Eye (tissue), 1 donor: Measurements from ENCODE around the gene COMMD10.

Source experiments
- DNase-seq: peaks from one replicate; pipeline ENCODE4 v3.0.0-alpha.2; 2015

Gene COMMD10

GRCh38 chr5:116229131-116229689 is 144.4 kb downstream of the COMMD10 start:
- peak; percentile 32 for DNase-seq

GRCh38 chr5:116231288-116231687 is 146.5 kb downstream of the COMMD10 start:
- DNase-seq: no peak

GRCh38 chr5:116234681-116235080 is 149.9 kb downstream of the COMMD10 start:
- DNase-seq: no peak

DNA sequence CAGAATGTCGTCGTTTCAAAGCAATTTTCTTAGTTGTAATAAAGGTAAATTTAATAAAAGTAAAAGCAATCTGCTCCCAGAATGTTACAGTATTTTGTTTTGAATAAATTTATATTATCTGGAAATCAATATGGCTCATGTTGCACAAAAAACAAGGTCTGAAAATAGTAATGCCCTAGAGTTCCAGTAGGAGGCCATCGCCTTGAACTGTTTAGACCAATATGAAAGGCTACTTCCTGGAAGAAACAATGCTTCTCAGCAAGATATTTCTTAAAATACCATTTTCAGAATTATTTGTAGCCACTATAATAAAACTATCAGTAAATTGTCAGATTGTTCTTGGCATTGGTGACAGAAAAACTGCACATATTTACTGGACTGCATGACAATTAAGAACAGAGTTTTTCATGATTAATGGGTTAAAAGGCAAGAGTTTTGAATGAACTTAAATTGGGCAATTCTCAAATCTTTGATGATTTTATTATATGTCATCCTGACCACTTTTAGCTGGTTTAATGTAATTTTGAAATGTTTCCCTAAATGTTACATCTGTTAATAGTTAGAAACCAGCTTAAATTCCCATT is 153.2 kb downstream of the COMMD10 start:
- no peak for DNase-seq

DNA sequence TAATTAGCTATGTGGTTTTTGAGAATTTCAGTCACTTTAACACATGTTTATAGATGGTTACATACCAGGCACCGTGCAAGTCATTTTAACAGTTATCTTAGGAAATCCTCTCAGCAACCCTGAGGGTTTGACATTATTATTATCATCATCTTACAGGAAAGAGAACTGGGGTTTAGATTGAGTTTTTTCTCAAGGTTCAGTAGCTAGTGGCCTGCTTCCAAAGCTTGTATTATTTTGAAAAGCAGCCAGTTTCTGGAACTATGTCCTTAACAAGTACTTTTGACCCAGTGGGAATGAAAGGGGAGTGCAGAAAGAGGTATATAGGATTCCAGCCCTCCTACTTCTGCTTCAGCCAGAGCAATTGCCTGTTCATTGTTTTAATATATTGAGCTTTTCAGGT is 157.5 kb downstream of the COMMD10 start:
- DNase-seq: peak; percentile 8

DNA sequence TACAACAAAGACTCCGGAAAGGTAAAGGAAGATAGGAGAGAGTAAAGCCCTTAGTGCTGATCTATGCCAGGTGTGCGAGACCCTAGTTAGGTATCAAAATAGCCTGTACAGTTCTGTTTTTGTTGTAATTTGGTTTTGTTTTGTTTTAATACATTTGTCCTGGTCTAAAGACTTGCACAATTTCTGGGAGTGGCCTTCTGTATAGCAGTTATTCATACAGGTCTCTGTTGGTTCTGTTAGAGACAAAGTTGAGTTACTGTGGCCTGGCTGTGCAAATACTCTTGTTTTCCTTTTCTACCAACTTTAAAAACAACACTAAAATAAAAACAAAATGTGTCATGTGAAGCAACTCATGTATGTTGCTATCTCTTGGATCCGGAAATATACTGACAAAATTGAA is 163.6 kb downstream of the COMMD10 start:
- DNase-seq: no peak

GRCh38 chr5:116249648-116250047 is 164.8 kb downstream of the COMMD10 start:
- no peak for DNase-seq

- no peak for DNase-seq
Observed at GRCh38 chr5:116256717-116257116, 171.9 kb downstream of the COMMD10 start.

DNA sequence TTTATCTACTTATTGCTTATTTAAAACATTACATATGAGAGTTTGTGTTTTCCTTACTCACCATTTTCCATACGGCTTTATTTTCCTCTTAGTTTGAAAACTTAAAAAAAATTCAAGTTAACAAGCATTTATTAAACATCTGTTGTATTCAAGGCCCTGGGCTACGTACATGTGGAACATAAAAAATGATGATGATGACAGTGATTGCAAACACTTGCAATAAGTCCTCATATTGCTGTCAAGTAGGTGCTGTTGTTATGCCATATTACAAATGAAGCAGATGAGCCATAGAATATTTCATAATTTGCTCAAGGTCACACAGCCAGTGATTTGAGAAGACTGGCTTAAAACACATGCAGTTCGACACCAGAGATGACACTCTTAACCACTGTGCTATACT is 180.6 kb downstream of the COMMD10 start:
- DNase-seq: no peak

- no peak for DNase-seq
Observed at GRCh38 chr5:116271446-116272025, 186.7 kb downstream of the COMMD10 start.

- no peak for DNase-seq
Observed at GRCh38 chr5:116272281-116272941, 187.6 kb downstream of the COMMD10 start.

- DNase-seq: no peak
Observed at GRCh38 chr5:116273448-116274242, 188.8 kb downstream of the COMMD10 start.

DNA sequence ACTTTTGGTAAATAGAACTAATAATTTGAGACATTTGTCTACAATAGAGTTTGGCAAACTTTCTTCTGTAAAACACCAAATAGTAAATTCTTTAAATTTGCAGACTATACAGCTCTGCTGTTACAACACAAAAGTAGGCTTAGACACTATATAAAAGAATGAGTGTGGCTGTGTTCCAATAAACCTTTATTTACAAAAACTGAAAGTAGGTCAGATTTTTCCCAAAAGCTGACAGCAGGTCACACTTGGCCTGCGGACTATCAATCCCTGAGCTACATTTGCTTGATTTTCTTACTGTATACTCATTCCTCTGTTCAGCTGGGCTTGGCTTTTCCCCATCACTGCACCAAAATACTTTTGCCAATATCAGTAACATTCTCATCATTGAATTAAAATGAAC is 189.4 kb downstream of the COMMD10 start:
- no peak for DNase-seq

DNA sequence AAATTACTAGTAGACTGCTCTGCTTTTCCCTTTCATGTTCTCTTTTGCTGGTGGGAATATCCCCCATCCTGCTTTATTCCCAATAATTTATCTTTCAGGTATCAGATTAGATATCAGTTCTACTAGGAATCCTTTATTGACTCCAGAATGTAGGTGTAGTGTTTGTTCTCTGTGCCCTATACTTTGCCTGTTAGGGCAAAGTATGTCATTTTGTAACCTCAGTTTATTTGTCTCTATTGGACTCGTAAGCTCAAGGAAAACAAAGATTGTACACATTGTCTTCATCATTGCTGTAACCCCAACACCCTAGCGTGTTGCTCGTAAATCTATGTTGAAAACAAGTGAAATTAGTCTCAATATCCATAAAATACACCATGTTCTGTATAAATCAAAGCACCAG is 190.5 kb downstream of the COMMD10 start:
- no peak for DNase-seq

DNA sequence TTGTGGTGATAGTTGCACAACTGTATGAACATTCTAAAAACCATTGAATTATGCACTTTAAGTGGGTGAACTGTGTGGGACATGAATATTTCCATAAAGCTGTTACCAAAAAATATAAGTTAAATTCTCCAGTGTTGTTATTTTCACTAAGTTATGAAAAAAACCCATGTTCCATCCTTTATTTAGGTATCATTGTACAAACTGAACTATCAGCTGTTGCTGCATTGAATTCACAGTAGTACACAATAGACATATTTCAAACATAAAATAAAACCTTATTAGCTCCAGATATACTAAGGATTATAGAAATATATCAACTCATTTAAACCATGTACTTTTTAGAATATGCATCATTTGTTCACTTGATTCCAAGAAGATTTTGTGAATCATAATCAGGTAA is 192.1 kb downstream of the COMMD10 start:
- no peak for DNase-seq

GRCh38 chr5:116280149-116280803 is 195.5 kb downstream of the COMMD10 start:
- no peak for DNase-seq

DNA sequence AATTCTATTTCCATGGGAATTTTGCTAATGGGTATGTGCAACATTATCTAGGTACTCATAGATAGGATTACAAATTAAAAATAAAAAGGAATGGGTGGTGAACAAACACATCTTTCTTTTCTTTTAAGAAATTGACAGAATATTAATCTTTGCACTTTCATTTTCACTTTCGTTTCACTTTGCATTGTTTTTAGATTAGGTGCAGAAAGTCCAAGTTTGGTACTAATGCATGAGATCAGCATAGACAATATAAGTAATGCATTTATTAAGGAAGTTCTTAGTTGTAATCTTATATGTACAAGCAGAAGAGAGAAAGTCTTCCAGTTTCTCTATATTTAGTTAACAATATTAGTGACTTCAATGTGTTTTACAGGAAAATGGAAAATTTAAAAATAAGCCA is 196.5 kb downstream of the COMMD10 start:
- no peak for DNase-seq

DNA sequence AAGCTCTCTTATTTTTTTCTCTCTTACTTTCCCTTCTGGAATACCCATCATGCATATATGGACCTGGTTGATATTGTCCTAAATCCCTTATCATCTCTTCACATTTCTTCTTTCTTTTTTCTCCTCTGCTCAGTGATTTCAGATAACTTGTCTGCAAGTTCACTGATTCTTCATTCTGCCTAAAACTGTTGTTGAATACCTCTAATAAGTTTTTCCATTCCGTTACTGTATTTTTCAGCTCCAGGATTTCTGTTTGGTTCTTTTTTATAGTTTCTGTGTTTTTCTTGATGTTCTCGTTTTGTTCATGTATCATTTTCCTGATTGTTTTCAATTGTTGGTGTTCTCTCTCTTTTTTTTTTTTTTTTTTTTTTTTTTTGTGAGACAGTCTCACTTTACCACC is 203.7 kb downstream of the COMMD10 start:
- DNase-seq: no peak

- no peak for DNase-seq
Observed at GRCh38 chr5:116289276-116289675, 204.5 kb downstream of the COMMD10 start.

- no peak for DNase-seq
Observed at GRCh38 chr5:116291271-116291670, 206.4 kb downstream of the COMMD10 start.

- DNase-seq: no peak
Observed at GRCh38 chr5:116292321-116292720, 207.5 kb downstream of the COMMD10 start.

- DNase-seq: no peak
Observed at GRCh38 chr5:116296335-116297072, 211.7 kb downstream of the COMMD10 start.
